ENCODE data around the gene IL1F10.

Gene IL1F10

GRCh38 chr2:113032737-113033136, 35.0 kb upstream of the IL1F10 start:
- TF ChIP-seq ZNF8 (CRISPR knock-in tag; IDR thresholded peaks at IDR 0.05): no peak
- TF ChIP-seq TSHZ2 (CRISPR knock-in tag; IDR thresholded peaks at IDR 0.05): no peak
- no peak for TF ChIP-seq ESRRG (CRISPR knock-in tag; IDR thresholded peaks at IDR 0.05)
- TF ChIP-seq OSR1 (CRISPR knock-in tag; IDR thresholded peaks at IDR 0.05): no peak
- TF ChIP-seq BACH2 (CRISPR knock-in tag; IDR thresholded peaks at IDR 0.05; ENCODE audit: borderline replicate concordance): no peak
- TF ChIP-seq POU6F1 (CRISPR knock-in tag; IDR thresholded peaks at IDR 0.05; ENCODE audit: borderline replicate concordance, low read depth): no peak
- TF ChIP-seq PPARA (CRISPR knock-in tag; IDR thresholded peaks at IDR 0.05; ENCODE audit: borderline replicate concordance): no peak
- TF ChIP-seq CSRNP3 (CRISPR knock-in tag; IDR thresholded peaks at IDR 0.05): no peak
- TF ChIP-seq ZFP3 (CRISPR knock-in tag; IDR thresholded peaks at IDR 0.05): no peak
- TF ChIP-seq ARNTL (CRISPR knock-in tag; IDR thresholded peaks at IDR 0.05; ENCODE audit: borderline replicate concordance, low read depth): no peak
- no peak for TF ChIP-seq ZFP30 (CRISPR knock-in tag; IDR thresholded peaks at IDR 0.05)
- no peak for ATAC-seq

GRCh38 chr2:113034016-113034415, 33.8 kb upstream of the IL1F10 start:
- ATAC-seq: no peak
- TF ChIP-seq TCF4 (CRISPR knock-in tag; IDR thresholded peaks at IDR 0.05; ENCODE audit: borderline replicate concordance): no peak
- no peak for TF ChIP-seq SNAI2 (CRISPR knock-in tag; IDR thresholded peaks at IDR 0.05)
- TF ChIP-seq ZNF565 (CRISPR knock-in tag; conservative IDR thresholded peaks at IDR 0.05; ENCODE audit: low read depth): no peak
- TF ChIP-seq TOX (CRISPR knock-in tag; IDR thresholded peaks at IDR 0.05; ENCODE audit: borderline replicate concordance): no peak
- TF ChIP-seq CSRNP3 (CRISPR knock-in tag; IDR thresholded peaks at IDR 0.05): no peak
- TF ChIP-seq ZFP30 (CRISPR knock-in tag; IDR thresholded peaks at IDR 0.05): no peak
- TF ChIP-seq ZFP3 (CRISPR knock-in tag; IDR thresholded peaks at IDR 0.05): no peak
- no peak for TF ChIP-seq ZC3H10 (CRISPR knock-in tag; IDR thresholded peaks at IDR 0.05)
- TF ChIP-seq PATZ1 (CRISPR knock-in tag; IDR thresholded peaks at IDR 0.05; ENCODE audit: borderline replicate concordance): no peak
- TF ChIP-seq POU6F1 (CRISPR knock-in tag; IDR thresholded peaks at IDR 0.05; ENCODE audit: borderline replicate concordance, low read depth): no peak
- TF ChIP-seq OSR1 (CRISPR knock-in tag; IDR thresholded peaks at IDR 0.05): no peak
- no peak for TF ChIP-seq CSDC2 (CRISPR knock-in tag; IDR thresholded peaks at IDR 0.05)
- no peak for TF ChIP-seq CREB5 (CRISPR knock-in tag; IDR thresholded peaks at IDR 0.05; ENCODE audit: low read depth)
- no peak for TF ChIP-seq ARNTL (CRISPR knock-in tag; IDR thresholded peaks at IDR 0.05; ENCODE audit: borderline replicate concordance, low read depth)
- TF ChIP-seq ZNF8 (CRISPR knock-in tag; IDR thresholded peaks at IDR 0.05): no peak
- no peak for TF ChIP-seq RARB (CRISPR knock-in tag; IDR thresholded peaks at IDR 0.05)
- no peak for TF ChIP-seq TSHZ2 (CRISPR knock-in tag; IDR thresholded peaks at IDR 0.05)
- no peak for TF ChIP-seq PPARA (CRISPR knock-in tag; IDR thresholded peaks at IDR 0.05; ENCODE audit: borderline replicate concordance)
- TF ChIP-seq ESRRG (CRISPR knock-in tag; IDR thresholded peaks at IDR 0.05): no peak

Data from SK-N-SH treated with all-trans-retinoic acid at 6 μM for 48 hours (cell line).